Measurements from ENCODE around the gene DAPK1. TPM values are rescaled to one million over a fixed set of nuclear protein-coding genes. Genes with fewer than 3 reads are reported as not detected.

The DAPK1 gene
- total RNA-seq, 1 donor from 2014 or later, result 0.79 TPM

DNA sequence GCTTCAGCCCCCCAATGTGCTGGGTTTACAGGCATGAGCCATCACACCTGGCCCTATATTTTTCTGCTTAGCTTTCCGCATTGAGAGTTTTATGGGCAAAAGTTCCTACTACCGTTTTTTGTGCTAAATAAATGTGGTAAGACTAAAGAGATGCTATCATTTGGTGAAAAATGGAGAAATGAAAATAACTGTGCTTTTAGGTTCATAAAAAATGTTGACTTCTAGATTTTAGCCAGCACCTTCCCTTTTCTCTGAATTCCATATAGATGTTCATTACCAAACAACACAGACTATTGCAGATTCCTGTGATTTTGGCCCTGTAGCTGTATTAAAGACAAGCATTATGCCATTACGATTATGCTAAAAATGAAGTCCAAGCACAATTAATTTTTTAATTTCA, 156.3 kb downstream of the DAPK1 start:
- FAIRE-seq (no peak), DNase-seq (ENCODE audit: low read depth) (no peak)
- no peaks in the 10 kb centered on the region for H3K27me3 ChIP-seq (ENCODE audit: control insufficient read depth, insufficient read depth, low read length)
- H3K4me3 ChIP-seq (ENCODE audit: low read depth, low read length), result no peak overlapping the region
- no peaks in the 10 kb centered on the region for H3K36me3 ChIP-seq (ENCODE audit: control insufficient read depth, insufficient read depth, low read length)
- TF ChIP-seq, protein P1, sequence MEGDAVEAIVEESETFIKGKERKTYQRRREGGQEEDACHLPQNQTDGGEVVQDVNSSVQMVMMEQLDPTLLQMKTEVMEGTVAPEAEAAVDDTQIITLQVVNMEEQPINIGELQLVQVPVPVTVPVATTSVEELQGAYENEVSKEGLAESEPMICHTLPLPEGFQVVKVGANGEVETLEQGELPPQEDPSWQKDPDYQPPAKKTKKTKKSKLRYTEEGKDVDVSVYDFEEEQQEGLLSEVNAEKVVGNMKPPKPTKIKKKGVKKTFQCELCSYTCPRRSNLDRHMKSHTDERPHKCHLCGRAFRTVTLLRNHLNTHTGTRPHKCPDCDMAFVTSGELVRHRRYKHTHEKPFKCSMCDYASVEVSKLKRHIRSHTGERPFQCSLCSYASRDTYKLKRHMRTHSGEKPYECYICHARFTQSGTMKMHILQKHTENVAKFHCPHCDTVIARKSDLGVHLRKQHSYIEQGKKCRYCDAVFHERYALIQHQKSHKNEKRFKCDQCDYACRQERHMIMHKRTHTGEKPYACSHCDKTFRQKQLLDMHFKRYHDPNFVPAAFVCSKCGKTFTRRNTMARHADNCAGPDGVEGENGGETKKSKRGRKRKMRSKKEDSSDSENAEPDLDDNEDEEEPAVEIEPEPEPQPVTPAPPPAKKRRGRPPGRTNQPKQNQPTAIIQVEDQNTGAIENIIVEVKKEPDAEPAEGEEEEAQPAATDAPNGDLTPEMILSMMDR (IDR thresholded peaks at IDR 0.05; ENCODE audit: insufficient read depth, low read length, severe bottlenecking), result no peak

GRCh38 chr9:87655731-87656130, 158.1 kb downstream of the DAPK1 start:
- Histone ChIP-seq H3K36me3 (ENCODE audit: control insufficient read depth, insufficient read depth, low read length) (no peaks in the 10 kb centered on the region), H3K27me3 (ENCODE audit: control insufficient read depth, insufficient read depth, low read length) (no peaks in the 10 kb centered on the region), H3K4me3 (ENCODE audit: low read depth, low read length) (no peak overlapping the region)
- TF ChIP-seq, protein P1 (IDR thresholded peaks at IDR 0.05; ENCODE audit: insufficient read depth, low read length, severe bottlenecking), result no peak
- no peak for FAIRE-seq
- DNase-seq (ENCODE audit: low read depth), result no peak

GRCh38 chr9:87656485-87656884, 158.8 kb downstream of the DAPK1 start:
- Histone ChIP-seq H3K4me3 (ENCODE audit: low read depth, low read length) (no peak overlapping the region), H3K36me3 (ENCODE audit: control insufficient read depth, insufficient read depth, low read length) (no peaks in the 10 kb centered on the region), H3K27me3 (ENCODE audit: control insufficient read depth, insufficient read depth, low read length) (no peaks in the 10 kb centered on the region)
- DNase-seq (ENCODE audit: low read depth) (no peak), FAIRE-seq (no peak)
- TF ChIP-seq, protein P1 (IDR thresholded peaks at IDR 0.05; ENCODE audit: insufficient read depth, low read length, severe bottlenecking), result no peak

- no peaks in the 10 kb centered on the region for H3K36me3 ChIP-seq (ENCODE audit: control insufficient read depth, insufficient read depth, low read length)
- H3K27me3 ChIP-seq (ENCODE audit: control insufficient read depth, insufficient read depth, low read length), result no peaks in the 10 kb centered on the region
- TF ChIP-seq, protein P1 (IDR thresholded peaks at IDR 0.05; ENCODE audit: insufficient read depth, low read length, severe bottlenecking), result no peak
- H3K4me3 ChIP-seq (ENCODE audit: low read depth, low read length), result no peak overlapping the region
- no peak for FAIRE-seq
- no peak for DNase-seq (ENCODE audit: low read depth)
Measured at GRCh38 chr9:87657190-87657589, 159.5 kb downstream of the DAPK1 start.

DNA sequence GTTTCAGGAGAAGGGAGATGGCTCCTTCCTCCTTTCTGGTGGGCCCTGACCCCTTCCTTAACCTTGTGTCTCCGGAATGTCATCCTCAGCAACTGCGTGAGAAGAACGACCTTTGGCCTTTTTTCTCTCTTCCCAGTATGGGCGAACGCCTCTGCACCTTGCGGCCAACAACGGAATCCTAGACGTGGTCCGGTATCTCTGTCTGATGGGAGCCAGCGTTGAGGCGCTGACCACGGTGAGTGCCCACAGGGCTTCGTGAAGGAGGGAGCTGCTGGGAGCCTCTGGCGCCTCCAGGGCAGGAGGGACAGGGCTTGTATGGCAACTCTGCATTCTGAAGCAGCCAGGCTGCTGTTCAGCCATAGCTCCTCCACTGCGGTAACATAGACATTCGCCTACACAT, 160.2 kb downstream of the DAPK1 start:
- TF ChIP-seq, protein P1 (IDR thresholded peaks at IDR 0.05; ENCODE audit: insufficient read depth, low read length, severe bottlenecking), result no peak
- Histone ChIP-seq H3K36me3 (ENCODE audit: control insufficient read depth, insufficient read depth, low read length) (no peaks in the 10 kb centered on the region), H3K27me3 (ENCODE audit: control insufficient read depth, insufficient read depth, low read length) (no peaks in the 10 kb centered on the region), H3K4me3 (ENCODE audit: low read depth, low read length) (no peak overlapping the region)
- DNase-seq (ENCODE audit: low read depth) (no peak), FAIRE-seq (peak; percentile 7)

DNA sequence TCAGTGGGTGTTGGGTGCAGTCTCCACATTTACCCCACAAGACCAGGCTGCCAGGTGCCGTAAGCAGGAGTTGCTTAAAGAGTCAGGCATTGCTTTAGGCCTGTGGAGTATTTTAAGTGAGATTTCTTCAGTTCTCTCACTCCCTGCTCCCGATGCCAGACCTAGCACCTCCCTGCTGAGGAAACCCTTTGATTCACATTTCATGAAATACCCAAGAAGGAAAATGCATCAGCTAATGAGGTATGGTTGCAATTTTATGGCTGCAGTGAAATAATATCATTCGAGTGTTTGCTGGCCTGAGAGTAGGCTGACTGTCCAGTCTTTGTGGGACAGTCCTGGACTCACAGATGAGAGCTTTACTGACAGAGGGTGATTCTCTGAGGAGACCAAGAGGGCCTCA, 160.8 kb downstream of the DAPK1 start:
- TF ChIP-seq, protein P1 (IDR thresholded peaks at IDR 0.05; ENCODE audit: insufficient read depth, low read length, severe bottlenecking), result no peak
- H3K4me3 ChIP-seq (ENCODE audit: low read depth, low read length), result no peak overlapping the region
- H3K36me3 ChIP-seq (ENCODE audit: control insufficient read depth, insufficient read depth, low read length), result no peaks in the 10 kb centered on the region
- H3K27me3 ChIP-seq (ENCODE audit: control insufficient read depth, insufficient read depth, low read length), result no peaks in the 10 kb centered on the region
- DNase-seq (ENCODE audit: low read depth) (no peak), FAIRE-seq (no peak)
